Smooth muscle cell of the coronary artery (primary cell): ENCODE data around the gene NPC1. TPM values are rescaled to one million over a fixed set of nuclear protein-coding genes. Genes with fewer than 3 reads are reported as not detected.

Experiments used
- total RNA-seq: library from RNA; depleted of rRNA; stranded (reverse); fragments of >200 nt; gene quantifications from 2 replicates; pipeline ENCODE4 v1.2.3, GENCODE V29; 2014; ENCODE audit warnings: low replicate concordance

Gene NPC1
- 30.9 and 86.1 TPM in 2 replicates for total RNA-seq

DNA sequence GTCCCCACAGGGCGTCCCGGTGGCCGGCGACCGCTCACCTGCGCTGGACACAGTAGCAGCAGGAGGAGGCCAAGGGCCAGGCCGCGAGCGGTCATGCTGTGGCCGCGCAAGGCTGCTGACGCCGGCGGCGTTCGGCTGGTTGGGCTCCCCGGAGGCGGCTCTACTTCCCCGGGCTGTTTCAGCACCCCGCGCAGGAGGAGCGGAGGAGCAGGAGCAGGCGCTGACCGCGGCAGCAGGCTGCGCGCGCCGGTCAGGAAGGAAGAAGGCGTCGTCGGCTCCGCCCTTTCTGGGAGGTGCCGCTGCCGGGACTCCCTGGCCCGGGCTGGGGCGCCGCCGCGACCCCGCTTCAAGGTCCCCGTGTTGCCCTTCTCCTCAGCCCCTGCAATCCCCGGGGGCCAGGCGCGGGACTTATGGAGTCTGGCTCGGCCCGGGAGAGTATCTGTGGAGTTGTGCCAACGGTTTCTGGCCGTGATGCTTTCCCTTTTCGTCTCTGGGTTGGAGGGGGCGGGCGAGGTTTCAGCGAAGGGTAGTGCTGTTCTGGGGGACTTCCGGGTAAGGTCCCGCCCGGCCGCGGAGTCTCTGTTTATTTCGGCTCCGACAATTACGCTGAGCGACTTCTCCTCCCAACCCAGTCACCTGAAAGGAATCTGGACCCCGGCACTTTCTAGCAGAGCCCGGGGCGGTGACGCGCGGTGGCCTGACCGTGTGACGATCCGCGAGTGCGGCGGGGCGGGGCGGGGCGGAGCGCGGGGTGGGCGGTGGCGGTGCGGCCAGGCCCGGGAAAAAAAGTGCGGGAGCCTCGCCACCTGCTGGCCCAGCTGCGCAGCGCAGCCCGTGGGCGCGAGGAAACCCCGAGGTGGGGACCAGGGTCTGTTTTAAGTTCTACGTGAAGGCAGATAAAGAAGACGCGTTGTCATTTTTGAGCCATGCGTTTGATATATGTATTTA, at the start of gene NPC1:
Gene NPC1 (minus strand): TSS at position 258 of the 948 bp plus-strand sequence. CDS start 163 bp downstream, at position 95.

GRCh38 chr18:23503038-23503962, 83.0 kb downstream of the NPC1 start, which contains the start of gene RMC1:
RMC1 (plus strand) TSS chr18:23503511; CDS start chr18:23503619, 108 bp downstream.

Other genes with a start within 250 kb of the NPC1 start
- gene RIOK3, start 133.2 kb downstream of the NPC1 start, total RNA-seq = 44.0 and 50.6 TPM in 2 replicates
- gene RMC1, start 83.0 kb downstream of the NPC1 start, total RNA-seq = 21.1 and 22.2 TPM in 2 replicates
- 0.60 and 17.8 TPM in 2 replicates for gene ANKRD29, start 76.4 kb upstream of the NPC1 start, total RNA-seq
- 0.60 and 17.4 TPM in 2 replicates for gene LAMA3, start 102.9 kb upstream of the NPC1 start, total RNA-seq